Left ventricle myocardium inferior (tissue), 1 donor: ENCODE data around the gene INIP. TPM values are rescaled to one million over a fixed set of nuclear protein-coding genes. Genes with fewer than 3 reads are reported as not detected.

Experiments used
- DNase-seq: peaks from one replicate; pipeline ENCODE4 v3.0.0-alpha.2; 2020
- H3K27ac ChIP-seq: fragments of 200-600 bp; replicated peaks from 2 replicates; pipeline ENCODE4 v1.8.0; 2021
- H3K27me3 ChIP-seq: fragments of 200-600 bp; 2 replicates; pipeline ENCODE4 v1.8.0; 2021; ENCODE audit warnings: low read depth
- H3K36me3 ChIP-seq: fragments of 200-600 bp; 2 replicates; pipeline ENCODE4 v1.8.0; 2021
- H3K4me1 ChIP-seq: fragments of 200-600 bp; 2 replicates; pipeline ENCODE4 v1.8.0; 2021
- H3K4me3 ChIP-seq: fragments of 200-600 bp; 2 replicates; pipeline ENCODE4 v1.8.0; 2021; ENCODE audit warnings: mild to moderate bottlenecking, moderate library complexity
- H3K9me3 ChIP-seq: fragments of 200-600 bp; replicated peaks from 2 replicates; pipeline ENCODE4 v1.8.0; 2021
- CTCF ChIP-seq: fragments of 200-600 bp; IDR thresholded peaks from 2 replicates; pipeline ENCODE4 v1.8.0; 2021; ENCODE audit warnings: antibody characterized with exemption, mild to moderate bottlenecking, borderline replicate concordance
- intact Hi-C: fragments of 100-400 bp; cut with micrococcal nuclease; formaldehyde crosslinking; loops from one replicate; pipeline ENCODE4 v1.11.0; 2022
- total RNA-seq: library from RNA; stranded (reverse); fragmentation: NEBNext Ultra II Directional; extraction: Animal tissue kit (Norgen Biotek cat#: 25700); gene quantifications from one replicate; pipeline ENCODE4 v1.2.1, GENCODE V29; 2021
- donor health status: DM: no; HTN: yes; CAD: no; lungs with severe emphysema.

INIP gene
- total RNA-seq, 1 donor from 2014 or later = 15.2 TPM

DNA sequence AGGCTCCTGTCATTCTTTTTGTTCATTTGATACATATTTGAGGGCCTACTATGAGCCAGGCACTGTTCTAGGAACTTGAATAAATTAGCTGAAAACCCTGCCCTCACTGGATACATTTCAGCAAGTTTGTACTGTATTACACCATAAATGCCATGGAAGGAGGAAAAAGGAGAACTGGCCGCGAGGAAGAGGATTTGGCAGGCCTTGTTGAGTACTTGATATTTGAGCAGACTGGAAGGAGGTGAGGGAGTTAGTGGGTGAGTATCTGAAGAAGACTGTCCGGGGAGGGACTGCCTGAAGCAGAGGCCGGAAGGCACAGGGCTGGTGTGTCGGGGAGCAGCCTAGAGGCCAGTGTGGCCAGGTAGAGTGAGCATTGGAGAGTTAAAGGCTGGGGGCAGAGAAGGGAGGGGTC lies 37.1 kb upstream of the INIP start:
- intact Hi-C loops = no loop called here
- TF ChIP-seq CTCF = no peak
- DNase-seq = no peak
- H3K27me3 ChIP-seq = no peaks in the 10 kb centered on the region
- no peaks in the 10 kb centered on the region for H3K9me3 ChIP-seq
- no peak overlapping the region for H3K4me3 ChIP-seq
- peaks cover 71% of the 10 kb centered on the region for H3K4me1 ChIP-seq
- H3K27ac ChIP-seq = peak overlapping the region; percentile 53
- no peaks in the 10 kb centered on the region for H3K36me3 ChIP-seq

- intact Hi-C loops = no loop called here
- H3K4me1 ChIP-seq = peaks cover 73% of the 10 kb centered on the region
- TF ChIP-seq CTCF = no peak
- no peak overlapping the region for H3K4me3 ChIP-seq
- no peak for DNase-seq
- peak overlapping the region; percentile 53 for H3K27ac ChIP-seq
- H3K9me3 ChIP-seq = no peaks in the 10 kb centered on the region
- H3K27me3 ChIP-seq = no peaks in the 10 kb centered on the region
- no peaks in the 10 kb centered on the region for H3K36me3 ChIP-seq
These were observed 36.7 kb upstream of the INIP start for GRCh38 chr9:112754578-112754977.

DNA sequence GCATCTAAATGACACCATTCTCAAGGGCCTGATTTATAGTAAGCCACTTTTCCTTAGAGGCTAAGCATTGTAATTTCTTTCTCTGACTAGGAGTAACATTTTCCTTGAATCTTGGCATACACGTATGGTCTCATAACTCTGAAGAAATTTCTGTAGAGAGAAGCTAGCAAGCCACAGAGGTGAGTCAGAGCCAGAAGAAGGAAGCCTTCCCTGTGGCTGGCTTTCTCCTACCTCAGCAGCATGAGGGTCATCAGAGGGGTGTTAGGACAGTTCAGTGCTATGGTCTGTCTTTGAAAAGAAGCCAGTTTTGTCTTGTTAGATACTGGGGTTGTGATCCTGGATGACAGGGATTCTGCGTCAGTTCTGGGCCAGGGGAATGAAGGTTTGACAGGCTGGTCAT lies 35.8 kb upstream of the INIP start:
- no peaks in the 10 kb centered on the region for H3K27me3 ChIP-seq
- H3K4me1 ChIP-seq = peaks cover 77% of the 10 kb centered on the region
- no peaks in the 10 kb centered on the region for H3K9me3 ChIP-seq
- H3K4me3 ChIP-seq = no peak overlapping the region
- no peak for DNase-seq
- intact Hi-C loops = no loop called here
- H3K36me3 ChIP-seq = no peaks in the 10 kb centered on the region
- H3K27ac ChIP-seq = no peak overlapping the region
- TF ChIP-seq CTCF = no peak

DNA sequence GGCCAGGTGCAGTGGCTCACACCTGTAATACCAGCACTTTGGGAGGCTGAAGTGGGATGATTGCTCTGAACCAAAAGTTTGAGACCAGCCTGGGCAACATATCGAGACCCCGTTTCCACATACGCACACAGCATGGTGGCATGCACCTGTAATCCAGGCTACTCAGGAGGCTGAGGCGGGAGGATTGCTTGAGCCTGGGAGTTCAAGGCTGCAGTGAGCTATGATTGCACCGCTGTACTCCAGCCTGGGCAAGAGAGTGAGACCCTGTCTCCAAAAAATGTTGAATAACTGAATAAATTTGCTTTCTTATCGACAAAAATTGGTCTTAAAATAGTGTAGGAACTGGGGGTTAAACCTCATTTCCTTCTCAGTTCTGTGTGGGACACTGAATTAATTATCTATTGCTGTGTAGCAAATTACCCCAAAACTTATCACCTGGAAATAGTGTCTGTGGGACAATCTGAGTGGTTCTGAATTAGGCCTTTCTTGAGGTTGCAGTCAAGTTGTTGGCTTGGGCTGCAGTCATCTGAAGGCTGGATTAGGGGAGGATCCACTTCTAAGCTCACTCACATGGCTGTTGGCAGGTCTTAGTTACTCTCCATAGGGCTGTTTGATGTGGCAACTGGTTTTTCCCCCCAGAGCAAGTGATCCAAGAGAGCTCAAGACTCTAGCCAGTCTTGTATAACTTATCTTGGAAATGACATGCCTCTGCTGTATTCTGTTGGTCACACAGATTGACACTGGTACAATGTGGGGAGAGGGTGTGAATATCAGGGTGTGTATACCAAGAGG lies 34.6 kb upstream of the INIP start:
- intact Hi-C loops = no loop called here
- Histone ChIP-seq H3K4me1 (peaks cover 74% of the 10 kb centered on the region), H3K36me3 (no peaks in the 10 kb centered on the region), H3K27me3 (no peaks in the 10 kb centered on the region), H3K9me3 (no peaks in the 10 kb centered on the region), H3K4me3 (peak overlapping the region; percentile 99), H3K27ac (no peak overlapping the region)
- no peak for TF ChIP-seq CTCF
- DNase-seq = no peak

DNA sequence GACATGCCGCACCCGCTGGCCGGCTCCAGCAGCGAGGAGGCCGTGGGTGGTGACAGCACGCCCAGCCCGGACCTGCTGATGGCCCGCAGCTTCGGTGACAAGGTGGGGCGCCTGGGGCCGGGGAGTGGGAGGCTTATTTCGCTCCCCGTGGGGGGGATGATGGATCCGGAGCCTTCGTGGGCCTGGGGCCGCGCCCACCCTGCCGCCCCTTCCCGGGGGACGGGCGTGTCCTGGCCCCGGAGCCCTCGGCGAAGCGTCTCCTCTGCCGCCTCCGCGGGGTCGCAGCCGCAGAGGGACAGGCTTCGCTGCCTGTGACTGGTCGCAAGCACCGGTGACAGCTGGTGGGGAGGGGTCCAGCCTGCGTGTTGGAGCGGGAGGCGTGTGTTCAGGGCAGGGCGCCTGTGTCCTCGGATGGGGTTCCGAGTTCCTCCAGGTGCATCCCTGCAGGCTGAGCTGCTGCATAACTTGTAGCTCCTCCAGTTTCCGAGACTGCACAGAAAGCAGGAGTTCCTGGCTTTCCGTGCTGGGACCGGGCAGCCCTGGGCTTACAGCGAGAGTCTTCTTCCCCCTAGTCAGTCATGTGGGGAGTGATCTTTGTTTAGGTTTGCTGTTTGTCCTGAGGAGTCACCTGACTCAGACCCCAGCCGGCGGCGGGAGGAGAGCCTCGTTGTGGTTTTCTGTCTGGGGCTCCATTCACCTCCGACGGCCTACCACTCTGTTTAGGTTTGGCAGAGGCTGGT lies 33.3 kb upstream of the INIP start:
- Histone ChIP-seq H3K9me3 (no peaks in the 10 kb centered on the region), H3K27me3 (no peaks in the 10 kb centered on the region), H3K4me1 (peaks cover 60% of the 10 kb centered on the region), H3K36me3 (no peaks in the 10 kb centered on the region), H3K4me3 (peak overlapping the region; percentile 99), H3K27ac (peak overlapping the region; percentile 90)
- no peak for TF ChIP-seq CTCF
- intact Hi-C loops = no loop called here
- DNase-seq = peak; percentile 33
